Uterus (tissue), 4 donors: ENCODE results near the gene MED22. TPM values are rescaled to one million over a fixed set of nuclear protein-coding genes. Genes with fewer than 3 reads are reported as not detected.
"Not testable (repeated sequence)": the region's sequence is repeated elsewhere in the genome, so short reads cannot be mapped to it uniquely, and the experiment has no call there.

ENCODE experiments used
- DNase-seq, 2 donors: peaks; one replicate each; pipeline ENCODE4 v3.0.0-alpha.2; 2019 to 2020
- H3K27ac ChIP-seq, 2 donors: fragments of 200-600 bp; sonication (generic); 1 replicate in 1 of 2; 2 replicates in 1 of 2; pipeline ENCODE4 v1.5.1; 2016 to 2018
- H3K27me3 ChIP-seq, 2 donors: fragments of 200-600 bp; sonication (generic); one replicate each; pipeline ENCODE4 v1.5.1; 2018 to 2019; ENCODE audit warnings: control low read depth in 1 of 2
- H3K36me3 ChIP-seq, 2 donors: fragments of 200-600 bp; sonication (generic); one replicate each; pipeline ENCODE4 v1.5.1; 2019; ENCODE audit warnings: control low read depth in 1 of 2
- H3K4me1 ChIP-seq, 2 donors: fragments of 200-600 bp; sonication (generic); one replicate each; pipeline ENCODE4 v1.5.1; 2018 to 2019; ENCODE audit warnings: control low read depth in 1 of 2
- H3K4me3 ChIP-seq, 2 donors: fragments of 200-600 bp; sonication (generic); 1 replicate in 1 of 2; 2 replicates in 1 of 2; pipeline ENCODE4 v1.5.1; 2018 to 2019; ENCODE audit warnings: mild to moderate bottlenecking in 1 of 2
- H3K9me3 ChIP-seq, 2 donors: fragments of 200-600 bp; sonication (generic); one replicate each; pipeline ENCODE4 v1.5.1; 2019; ENCODE audit warnings: control low read depth in 1 of 2
- POLR2A ChIP-seq, 2 donors: fragments of 450-650 bp; IDR thresholded peaks; one replicate each; pipeline ENCODE4 v1.6.1; 2016; ENCODE audit warnings: antibody characterized with exemption in 2 of 2, mild to moderate bottlenecking in 1 of 2, moderate library complexity in 1 of 2
- intact Hi-C: fragments of 100-400 bp; cut with DNase I; formaldehyde crosslinking; loops from one replicate; pipeline ENCODE4 v1.15.1; 2023; ENCODE audit warnings: low total_unique reads
- total RNA-seq, 4 donors: library from RNA; depleted of rRNA in 3 of 4; stranded (reverse); fragments of >200 nt in 3 of 4; gene quantifications; one replicate each; pipeline versions ENCODE4 v1.1.0 to v1.2.4, GENCODE V29; 2014 to 2023
- TF ChIP-seq, protein P1 (sequence below), 4 experiments: fragments of 200-600 bp in 2 of 4; fragments of 450-650 bp in 2 of 4; sonication (generic) in 2 of 4; IDR thresholded peaks; one replicate each; pipeline ENCODE4 v1.5.1; 2016 to 2019; ENCODE audit warnings: antibody characterized with exemption in 4 of 4, mild to moderate bottlenecking in 2 of 4, moderate library complexity in 1 of 4
- donor health status: DM: yes; HTN: yes; CAD: no.

The MED22 gene
- total RNA-seq, 4 donors from 2014 or later, result 10.0 to 41.0 (median 30.9) TPM

DNA sequence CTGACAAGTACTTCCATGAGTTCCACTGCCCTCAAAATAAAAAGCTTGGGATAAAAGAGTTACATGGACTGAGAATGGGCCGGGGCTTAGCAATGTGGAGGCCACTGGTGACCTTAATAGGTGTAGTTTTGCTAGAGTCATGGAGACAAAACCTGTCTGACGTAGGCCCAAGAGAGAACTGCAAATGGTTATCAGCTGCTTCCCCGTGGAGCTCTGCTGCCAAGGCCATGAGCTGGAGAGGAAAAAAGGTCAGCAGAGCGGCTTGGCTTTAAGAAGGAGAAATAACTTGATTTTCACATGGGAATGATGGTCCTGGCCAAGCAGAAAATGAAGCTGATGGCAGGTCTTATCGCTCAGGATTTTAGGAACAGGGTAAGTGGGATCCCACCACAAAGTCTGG, 8.3 kb downstream of the MED22 start:
- TF ChIP-seq POLR2A (IDR thresholded peaks at IDR 0.05), result no peak
- TF ChIP-seq, protein P1, sequence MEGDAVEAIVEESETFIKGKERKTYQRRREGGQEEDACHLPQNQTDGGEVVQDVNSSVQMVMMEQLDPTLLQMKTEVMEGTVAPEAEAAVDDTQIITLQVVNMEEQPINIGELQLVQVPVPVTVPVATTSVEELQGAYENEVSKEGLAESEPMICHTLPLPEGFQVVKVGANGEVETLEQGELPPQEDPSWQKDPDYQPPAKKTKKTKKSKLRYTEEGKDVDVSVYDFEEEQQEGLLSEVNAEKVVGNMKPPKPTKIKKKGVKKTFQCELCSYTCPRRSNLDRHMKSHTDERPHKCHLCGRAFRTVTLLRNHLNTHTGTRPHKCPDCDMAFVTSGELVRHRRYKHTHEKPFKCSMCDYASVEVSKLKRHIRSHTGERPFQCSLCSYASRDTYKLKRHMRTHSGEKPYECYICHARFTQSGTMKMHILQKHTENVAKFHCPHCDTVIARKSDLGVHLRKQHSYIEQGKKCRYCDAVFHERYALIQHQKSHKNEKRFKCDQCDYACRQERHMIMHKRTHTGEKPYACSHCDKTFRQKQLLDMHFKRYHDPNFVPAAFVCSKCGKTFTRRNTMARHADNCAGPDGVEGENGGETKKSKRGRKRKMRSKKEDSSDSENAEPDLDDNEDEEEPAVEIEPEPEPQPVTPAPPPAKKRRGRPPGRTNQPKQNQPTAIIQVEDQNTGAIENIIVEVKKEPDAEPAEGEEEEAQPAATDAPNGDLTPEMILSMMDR (IDR thresholded peaks at IDR 0.05), result no peak
- peaks cover 3 to 12% of the 10 kb centered on the region in 2 donors for H3K4me1 ChIP-seq
- H3K36me3 ChIP-seq, result no peaks in the 10 kb centered on the region
- H3K27me3 ChIP-seq, result no peaks in the 10 kb centered on the region
- no peak overlapping the region for H3K27ac ChIP-seq
- H3K4me3 ChIP-seq, result no peak overlapping the region
- no peaks in the 10 kb centered on the region for H3K9me3 ChIP-seq
- no peak for DNase-seq
- intact Hi-C loops, result no loop called here

DNA sequence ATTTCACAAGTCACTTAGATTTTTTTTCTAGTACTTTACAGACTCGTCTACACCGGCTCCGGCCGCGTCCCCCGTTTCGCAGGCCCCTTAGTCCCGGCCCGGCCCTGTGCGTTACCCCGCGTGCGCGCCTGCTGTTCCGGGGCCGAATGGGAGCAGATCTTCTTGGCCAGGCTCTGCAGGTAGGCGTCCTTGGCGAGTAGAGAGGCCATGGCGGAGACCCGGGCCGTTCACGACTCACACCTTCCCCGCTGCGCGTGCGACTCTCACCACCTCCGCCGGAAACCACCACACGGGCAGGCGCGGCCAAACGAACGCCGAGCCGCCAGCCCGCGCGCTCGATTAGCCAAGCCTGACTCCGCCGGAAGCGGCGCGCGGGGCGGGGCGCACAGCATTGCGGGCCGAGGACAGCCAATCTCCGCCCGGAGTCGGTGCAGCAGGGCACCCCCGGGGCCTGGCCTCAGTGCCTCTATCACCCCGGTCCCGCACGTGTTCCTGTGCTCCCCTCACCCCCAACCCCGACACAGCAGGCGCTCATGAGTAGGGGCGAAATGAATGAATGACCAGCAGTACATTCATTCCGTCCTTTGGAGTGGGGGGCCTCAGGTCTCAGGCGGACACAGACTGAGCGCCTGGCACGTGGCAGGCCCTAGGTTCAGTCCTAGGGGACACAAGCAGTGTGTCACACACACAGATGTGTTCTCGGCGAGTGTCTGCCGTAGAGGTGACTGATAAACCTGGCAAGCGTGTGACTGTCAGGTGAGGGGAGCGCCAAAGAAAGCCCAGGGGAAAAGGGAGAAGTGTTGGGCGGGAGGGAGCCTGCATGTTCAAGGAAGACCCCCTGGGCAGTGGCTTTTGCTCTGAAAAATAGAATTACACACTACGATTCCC, 11.8 kb downstream of the MED22 start, which contains the start of gene SURF6:
Gene SURF6 (minus strand): TSS at position 265 of the 888 bp plus-strand sequence. CDS start 56 bp downstream, at position 209.
- Histone ChIP-seq H3K36me3 (no peaks in the 10 kb centered on the region), H3K4me3 (peak within 1 kb of the TSS; percentile 89 to 93), H3K27ac (peak within 1 kb of the TSS; percentile 60 to 69), H3K4me1 (peaks cover 7 to 16% of the 10 kb centered on the region in 2 donors), H3K9me3 (no peaks in the 10 kb centered on the region), H3K27me3 (no peaks in the 10 kb centered on the region)
- intact Hi-C loops, result no loop called here
- TF ChIP-seq, protein P1 (IDR thresholded peaks at IDR 0.05), result peak in 2 of 4 experiments; percentile 19 to 53
- peak; percentile 48 to 51 for TF ChIP-seq POLR2A (IDR thresholded peaks at IDR 0.05)
- peak; percentile 78 to 86 for DNase-seq

DNA sequence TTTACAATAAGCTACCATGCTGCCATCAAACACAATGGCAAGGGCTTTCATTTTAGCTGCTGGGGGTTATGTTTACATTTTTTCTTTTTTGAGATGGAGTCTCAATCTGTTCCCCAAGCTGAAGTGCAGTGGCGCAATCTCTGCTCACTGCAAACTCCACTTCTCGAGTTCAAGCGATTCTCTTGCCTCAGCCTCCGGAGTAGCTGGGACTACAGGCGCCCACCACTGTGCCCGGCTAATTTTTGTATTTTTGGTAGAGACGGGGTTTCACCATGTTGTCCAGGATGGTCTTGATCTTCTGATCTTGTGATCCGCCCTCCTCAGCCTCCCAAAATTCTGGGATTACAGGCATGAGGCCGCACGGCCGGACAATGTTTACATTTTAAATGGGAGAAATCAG, 13.0 kb downstream of the MED22 start:
- DNase-seq, result peak in 1 of 2 donors; percentile 9
- Histone ChIP-seq H3K4me3 (peak overlapping the region; percentile 89 to 93), H3K4me1 (peaks cover 7 to 16% of the 10 kb centered on the region in 2 donors)
- H3K27ac ChIP-seq, H3K36me3 ChIP-seq, H3K27me3 ChIP-seq, intact Hi-C loops, H3K9me3 ChIP-seq: not testable (repeated sequence)

DNA sequence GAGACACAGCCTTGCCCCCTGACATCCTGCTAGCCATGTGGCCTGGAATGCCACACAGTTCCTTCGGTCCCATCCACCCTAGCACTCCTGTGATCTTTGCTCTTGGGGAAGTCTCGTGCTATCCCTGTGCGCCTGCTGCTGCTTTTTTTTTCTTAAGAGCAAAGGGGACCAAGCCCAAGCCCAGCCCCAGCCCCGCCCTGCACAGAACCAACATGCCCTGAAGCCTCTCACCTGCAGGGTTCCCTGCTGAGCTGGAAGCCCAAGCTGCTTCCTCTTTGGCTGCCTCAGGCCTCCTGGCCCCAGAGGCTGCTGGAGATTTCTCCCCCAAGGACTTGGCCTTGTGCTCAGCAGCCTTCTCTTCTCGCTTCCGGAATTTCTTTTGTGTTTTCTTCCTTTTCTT, 13.8 kb downstream of the MED22 start:
- intact Hi-C loops, result no loop called here
- no peaks in the 10 kb centered on the region for H3K9me3 ChIP-seq
- TF ChIP-seq, protein P1 (IDR thresholded peaks at IDR 0.05), result no peak
- no peak for TF ChIP-seq POLR2A (IDR thresholded peaks at IDR 0.05)
- H3K27ac ChIP-seq, result no peak overlapping the region
- H3K27me3 ChIP-seq, result no peaks in the 10 kb centered on the region
- no peak overlapping the region for H3K4me3 ChIP-seq
- H3K4me1 ChIP-seq, result peaks cover 7 to 16% of the 10 kb centered on the region in 2 donors
- DNase-seq, result peak in 1 of 2 donors; percentile 6
- no peaks in the 10 kb centered on the region for H3K36me3 ChIP-seq

DNA sequence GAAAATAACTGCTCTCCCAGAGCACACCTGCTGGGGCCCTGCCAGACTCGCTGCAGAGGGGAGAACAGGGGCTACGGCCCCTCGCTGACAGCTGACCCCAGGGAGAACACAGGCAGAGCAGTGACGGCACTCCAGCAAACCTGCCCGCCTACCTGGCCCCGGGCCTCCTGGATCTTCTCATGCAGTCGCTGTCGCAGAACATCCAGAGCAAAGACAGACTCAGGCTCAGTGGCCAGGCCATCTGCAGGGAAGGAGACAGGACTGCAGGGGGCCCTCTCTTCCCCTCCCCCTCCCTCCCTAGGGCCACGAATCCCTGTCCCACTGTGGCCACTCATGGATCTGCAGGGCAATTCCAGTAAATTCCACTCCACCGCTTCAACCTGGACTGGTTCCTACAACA, 14.4 kb downstream of the MED22 start:
- no peak for TF ChIP-seq POLR2A (IDR thresholded peaks at IDR 0.05)
- TF ChIP-seq, protein P1 (IDR thresholded peaks at IDR 0.05), result no peak
- peak in 1 of 2 donors; percentile 11 for DNase-seq
- H3K4me3 ChIP-seq, result no peak overlapping the region
- no peaks in the 10 kb centered on the region for H3K9me3 ChIP-seq
- intact Hi-C loops, result no loop called here
- no peaks in the 10 kb centered on the region for H3K27me3 ChIP-seq
- H3K27ac ChIP-seq, result no peak overlapping the region
- peaks cover 7 to 16% of the 10 kb centered on the region in 2 donors for H3K4me1 ChIP-seq
- no peaks in the 10 kb centered on the region for H3K36me3 ChIP-seq
